Fibroblast of pulmonary artery (primary cell): Measurements from ENCODE around the gene FOXP1.

Source experiments
- DNase-seq: peaks from one replicate; pipeline ENCODE4 v3.0.0-alpha.2; 2010; ENCODE audit warnings: low read depth
- H3K4me3 ChIP-seq: replicated peaks from 2 replicates; pipeline ENCODE4 v1.5.1; 2011; ENCODE audit warnings: low read depth, mild to moderate bottlenecking, control low read depth, low read length, moderate library complexity
- CTCF ChIP-seq: IDR thresholded peaks from 2 replicates; pipeline ENCODE4 v1.5.1; 2011; ENCODE audit warnings: mild to moderate bottlenecking, control low read depth, low read length, inconsistent platforms; ENCODE audit errors: missing control alignments

Gene FOXP1

GRCh38 chr3:71319771-71320170 lies 263.8 kb downstream of the FOXP1 start:
- H3K4me3 ChIP-seq = no peak overlapping the region
- no peak for DNase-seq
- no peak for TF ChIP-seq CTCF

GRCh38 chr3:71318458-71318827 lies 265.1 kb downstream of the FOXP1 start:
- no peak for TF ChIP-seq CTCF
- no peak for DNase-seq
- no peak overlapping the region for H3K4me3 ChIP-seq

- no peak for TF ChIP-seq CTCF
- H3K4me3 ChIP-seq = no peak overlapping the region
- DNase-seq = no peak
Observed at GRCh38 chr3:71317749-71318457, 265.6 kb downstream of the FOXP1 start.

GRCh38 chr3:71317140-71317539 lies 266.4 kb downstream of the FOXP1 start:
- no peak for TF ChIP-seq CTCF
- no peak for DNase-seq
- no peak overlapping the region for H3K4me3 ChIP-seq

GRCh38 chr3:71316066-71316777 lies 267.3 kb downstream of the FOXP1 start:
- TF ChIP-seq CTCF = no peak
- no peak overlapping the region for H3K4me3 ChIP-seq

GRCh38 chr3:71315431-71315830 lies 268.1 kb downstream of the FOXP1 start:
- no peak for TF ChIP-seq CTCF
- DNase-seq = no peak
- no peak overlapping the region for H3K4me3 ChIP-seq

More at GRCh38 chr3:71316066-71316777, 267.3 kb downstream of the FOXP1 start:
- no peak for DNase-seq

- no peak for TF ChIP-seq CTCF
- DNase-seq = no peak
- no peak overlapping the region for H3K4me3 ChIP-seq
Observed at GRCh38 chr3:71313844-71314243, 269.7 kb downstream of the FOXP1 start.
